HepG2 (cell line): ENCODE data around the gene RHOG. TPM values are rescaled to one million over a fixed set of nuclear protein-coding genes. Genes with fewer than 3 reads are reported as not detected.

Experiments
- ARHGAP35 ChIP-seq: sonication (generic); formaldehyde crosslinking; IDR thresholded peaks from 2 replicates; pipeline ENCODE4 v1.9.0; 2022; ENCODE audit warnings: mild to moderate bottlenecking, inconsistent platforms, moderate library complexity, missing genetic modification reagents, borderline replicate concordance
- ATF6 ChIP-seq: sonication (generic); formaldehyde crosslinking; conservative IDR thresholded peaks from 2 replicates; pipeline ENCODE4 v1.4.0; 2020; ENCODE audit warnings: missing genetic modification reagents
- GMEB1 ChIP-seq: sonication (generic); formaldehyde crosslinking; IDR thresholded peaks from 2 replicates; pipeline ENCODE4 v1.5.1; 2020; ENCODE audit warnings: missing genetic modification reagents, mild to moderate bottlenecking, borderline replicate concordance
- NR2F6 ChIP-seq, 2 experiments: IDR thresholded peaks; 2 replicates each; pipeline ENCODE4 v1.6.1; 2016; ENCODE audit warnings: antibody characterized with exemption in 1 of 2, mild to moderate bottlenecking in 1 of 2
- PAWR ChIP-seq: sonication (generic); formaldehyde crosslinking; IDR thresholded peaks from 2 replicates; pipeline ENCODE4 v1.4.0; 2020; ENCODE audit warnings: missing genetic modification reagents, mild to moderate bottlenecking, borderline replicate concordance
- RARA ChIP-seq: IDR thresholded peaks from 2 replicates; pipeline ENCODE4 v1.6.1; 2016; ENCODE audit warnings: missing genetic modification reagents, missing compliant biosample characterization
- RARG ChIP-seq: sonication (generic); formaldehyde crosslinking; IDR thresholded peaks from 2 replicates; pipeline ENCODE4 v1.4.0; 2020; ENCODE audit warnings: low read depth, mild to moderate bottlenecking, missing genetic modification reagents
- RBM22 ChIP-seq: fragments of 200-400 bp; formaldehyde crosslinking; optimal IDR thresholded peaks from 2 replicates; pipeline ENCODE3; 2017; ENCODE audit warnings: mild to moderate bottlenecking, low read length, moderate library complexity
- SNAPC2 ChIP-seq: sonication (generic); formaldehyde crosslinking; IDR thresholded peaks from 2 replicates; pipeline ENCODE4 v1.8.1; 2022; ENCODE audit warnings: mild to moderate bottlenecking, missing genetic modification reagents
- SNAPC5 ChIP-seq: sonication (generic); formaldehyde crosslinking; IDR thresholded peaks from 2 replicates; pipeline ENCODE4 v1.8.1; 2023; ENCODE audit warnings: mild to moderate bottlenecking, missing genetic modification reagents, borderline replicate concordance
- SOX6 ChIP-seq, 2 experiments: fragments of 450-650 bp in 1 of 2; sonication (generic) in 1 of 2; formaldehyde crosslinking in 1 of 2; IDR thresholded peaks; 2 replicates each; pipeline versions ENCODE4 v1.4.0 to v1.6.1; 2017 to 2020; ENCODE audit warnings: antibody characterized with exemption in 1 of 2, mild to moderate bottlenecking in 1 of 2, missing genetic modification reagents in 1 of 2
- THAP8 ChIP-seq: sonication (generic); formaldehyde crosslinking; IDR thresholded peaks from 2 replicates; pipeline ENCODE4 v1.5.1; 2020; ENCODE audit warnings: missing genetic modification reagents, mild to moderate bottlenecking, borderline replicate concordance
- ZBTB2 ChIP-seq: sonication (generic); formaldehyde crosslinking; IDR thresholded peaks from 2 replicates; pipeline ENCODE4 v1.8.0; 2022; ENCODE audit warnings: low read depth, missing genetic modification reagents
- ZBTB34 ChIP-seq: sonication (generic); formaldehyde crosslinking; IDR thresholded peaks from 2 replicates; pipeline ENCODE4 v1.8.0; 2022; ENCODE audit warnings: mild to moderate bottlenecking, missing genetic modification reagents
- ZFP36 ChIP-seq: fragments of 150-350 bp; IDR thresholded peaks from 2 replicates; pipeline ENCODE4 v1.6.1; 2018; ENCODE audit warnings: borderline replicate concordance, low read length, low read depth; ENCODE audit not compliant: partially characterized antibody
- ZNF17 ChIP-seq: sonication (generic); formaldehyde crosslinking; IDR thresholded peaks from 2 replicates; pipeline ENCODE4 v1.5.0; 2020; ENCODE audit warnings: mild to moderate bottlenecking, missing genetic modification reagents
- ZNF207 ChIP-seq: fragments of 450-650 bp; IDR thresholded peaks from 2 replicates; pipeline ENCODE4 v1.6.1; 2016; ENCODE audit warnings: antibody characterized with exemption, borderline replicate concordance
- ZNF451 ChIP-seq: sonication (generic); formaldehyde crosslinking; IDR thresholded peaks from 2 replicates; pipeline ENCODE4 v1.5.0; 2020; ENCODE audit warnings: mild to moderate bottlenecking, missing genetic modification reagents
- ZNF547 ChIP-seq: sonication (generic); formaldehyde crosslinking; IDR thresholded peaks from 2 replicates; pipeline ENCODE4 v1.5.1; 2020; ENCODE audit warnings: mild to moderate bottlenecking, missing genetic modification reagents
- ZSCAN29 ChIP-seq: sonication (generic); formaldehyde crosslinking; conservative IDR thresholded peaks from 2 replicates; pipeline ENCODE4 v1.4.0; 2020; ENCODE audit warnings: mild to moderate bottlenecking, missing genetic modification reagents
- ZSCAN30 ChIP-seq: sonication (generic); formaldehyde crosslinking; IDR thresholded peaks from 2 replicates; pipeline ENCODE4 v1.5.0; 2020; ENCODE audit warnings: mild to moderate bottlenecking, missing genetic modification reagents
- polyA plus RNA-seq, 8 experiments: library from polyadenylated mRNA; depleted of rRNA in 3 of 8; stranded (reverse) in 7 of 8; unstranded in 1 of 8; fragments of >200 nt; fragmentation: Illumina TruSeq in 4 of 8; extraction: Trizol in 4 of 8; gene quantifications; 2 replicates each; pipeline versions ENCODE4 v1.2.1 to v1.2.3, GENCODE V29; 2011 to 2016; ENCODE audit warnings: low read depth in 4 of 8, missing spikeins in 1 of 8, mixed read lengths in 1 of 8; ENCODE audit not compliant: insufficient read depth in 1 of 8
- total RNA-seq, 5 experiments: library from RNA; depleted of rRNA; stranded (reverse); fragments of >200 nt; fragmentation: Illumina TruSeq; extraction: Trizol; gene quantifications; 2 replicates each; pipeline ENCODE4 v1.2.3, GENCODE V29; 2016; ENCODE audit warnings: low read depth in 1 of 5

Gene RHOG
- total and polyA plus RNA-seq, 2 of the 13 experiments (the other 11 are each of a cell fraction or from before 2014, with no cell fraction given): 7.7 to 23.4 TPM

- TF ChIP-seq RBM22 (no peak), SNAPC2 (CRISPR knock-in tag) (no peak), RARA (CRISPR knock-in tag) (no peak), ZFP36 (no peak), THAP8 (no peak; the same call in 1 of the 2 replicates), NR2F6 (IDR thresholded peaks at IDR 0.05) (no peak), NR2F6 (CRISPR knock-in tag; IDR thresholded peaks at IDR 0.05) (0 out of 2 replicates have a peak, but pooled peaks have one; percentile 13), ZNF451 (no peak), GMEB1 (CRISPR knock-in tag) (0 out of 2 replicates have a peak, but pooled peaks have one; percentile 28), ZBTB34 (CRISPR knock-in tag) (no peak), ZSCAN30 (CRISPR knock-in tag) (no peak), ARHGAP35 (CRISPR knock-in tag) (no peak), PAWR (no peak), ZNF207 (no peak), ZSCAN29 (CRISPR knock-in tag) (no peak), RARG (CRISPR knock-in tag) (no peak), ZNF547 (CRISPR knock-in tag) (no peak), ZBTB2 (CRISPR knock-in tag) (no peak), ATF6 (no peak), SOX6 (IDR thresholded peaks at IDR 0.05) (no peak), SOX6 (CRISPR knock-in tag; IDR thresholded peaks at IDR 0.05) (no peak; the same call in 1 of the 2 replicates), SNAPC5 (CRISPR knock-in tag) (no peak), ZNF17 (no peak)
Observed at GRCh38 chr11:3841426-3842350, 929 bp upstream of the RHOG start (continued).
